HG03159 (cell line): ENCODE measurements around the gene LIMCH1.

Experiments used
- ATAC-seq: cut with Tn5 transposase; IDR thresholded peaks from one replicate; pipeline ENCODE4 v1.9.1; 2021; ENCODE audit warnings: mild to moderate bottlenecking, moderate library complexity; ENCODE audit not compliant: unreplicated experiment

LIMCH1 gene

DNA sequence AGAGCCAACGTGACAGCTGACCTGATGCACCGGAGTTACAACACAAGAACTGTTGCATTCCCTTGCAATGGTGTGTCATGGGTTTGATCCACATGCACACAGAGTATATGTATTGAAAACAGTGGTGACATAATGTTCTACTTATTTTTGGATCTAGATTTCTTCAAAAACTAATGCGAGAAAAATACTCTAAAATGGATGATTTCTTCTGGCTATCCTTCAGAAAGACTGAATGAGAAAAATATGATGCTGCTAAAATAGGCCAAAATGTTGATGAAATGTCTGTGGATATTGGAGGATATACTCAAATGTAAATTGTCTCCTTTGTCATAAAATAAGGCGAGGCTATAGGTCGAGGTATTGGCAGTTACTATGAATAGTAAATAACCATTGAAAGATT is 30.4 kb downstream of the LIMCH1 start:
- no peak for ATAC-seq

- no peak for ATAC-seq
These were observed 32.0 kb downstream of the LIMCH1 start for GRCh38 chr4:41569961-41570360.

GRCh38 chr4:41571422-41571821 is 33.5 kb downstream of the LIMCH1 start:
- no peak for ATAC-seq

DNA sequence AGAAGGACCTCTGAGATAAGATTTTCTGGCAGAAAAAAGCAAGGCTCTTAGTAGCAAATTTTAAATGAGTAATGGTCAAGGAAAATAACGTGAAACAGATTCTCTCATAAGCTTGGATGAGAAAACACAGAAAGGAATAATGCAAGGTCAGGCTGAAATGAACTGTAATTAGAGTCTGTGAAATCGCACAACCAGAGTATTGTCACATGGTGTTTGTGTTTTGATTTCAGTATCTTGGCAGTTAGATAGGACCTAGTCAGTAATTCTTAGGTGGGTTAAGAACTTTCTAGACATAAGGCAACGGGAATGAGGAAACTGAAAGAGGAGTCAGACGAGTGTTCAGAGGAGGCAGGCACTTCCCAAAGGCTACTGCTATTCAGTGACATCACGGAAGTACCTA is 34.6 kb downstream of the LIMCH1 start:
- no peak for ATAC-seq

DNA sequence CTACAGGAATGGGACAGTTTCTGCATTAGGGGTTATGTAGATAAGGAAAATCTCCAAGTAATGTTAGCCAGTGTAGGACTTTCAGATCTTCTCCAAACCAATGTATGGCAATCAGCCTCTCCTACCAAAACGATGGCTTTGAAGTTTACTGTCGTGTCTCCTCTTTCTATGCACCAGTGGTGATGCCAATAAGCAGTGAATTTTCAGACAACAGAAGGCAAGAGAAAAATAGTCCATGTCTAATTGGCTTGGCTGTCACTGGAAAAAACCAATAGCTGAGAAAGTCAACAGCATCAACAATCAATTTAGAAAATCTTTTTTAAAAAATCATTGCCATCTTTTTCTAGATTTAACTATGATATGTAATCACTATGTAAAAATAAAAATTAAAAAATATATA is 35.0 kb downstream of the LIMCH1 start:
- ATAC-seq, result no peak

DNA sequence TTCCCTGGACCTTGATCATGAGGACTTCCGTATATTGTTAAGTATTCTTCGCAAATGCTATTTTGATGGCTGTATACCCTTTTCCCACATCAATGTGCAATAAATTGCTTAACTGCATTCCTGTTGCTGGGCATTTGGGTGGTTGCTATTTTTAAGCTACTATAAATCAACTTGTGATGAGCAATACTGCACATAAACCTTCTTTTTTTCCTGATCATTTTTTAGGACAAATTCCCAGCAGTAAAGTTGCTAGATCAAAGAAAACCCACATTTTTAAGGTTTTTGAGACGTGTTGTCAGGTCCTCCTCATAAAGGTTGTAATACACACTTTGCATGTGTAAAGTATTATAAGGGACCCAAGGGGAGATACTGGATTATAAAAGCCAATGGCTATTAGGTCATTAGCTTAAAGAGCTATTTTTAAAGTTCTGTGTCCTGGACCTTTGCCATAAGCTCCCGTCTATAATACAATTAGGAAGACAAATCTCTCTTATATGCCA is 35.6 kb downstream of the LIMCH1 start:
- no peak for ATAC-seq

GRCh38 chr4:41575207-41575606 is 37.2 kb downstream of the LIMCH1 start:
- ATAC-seq, result no peak

DNA sequence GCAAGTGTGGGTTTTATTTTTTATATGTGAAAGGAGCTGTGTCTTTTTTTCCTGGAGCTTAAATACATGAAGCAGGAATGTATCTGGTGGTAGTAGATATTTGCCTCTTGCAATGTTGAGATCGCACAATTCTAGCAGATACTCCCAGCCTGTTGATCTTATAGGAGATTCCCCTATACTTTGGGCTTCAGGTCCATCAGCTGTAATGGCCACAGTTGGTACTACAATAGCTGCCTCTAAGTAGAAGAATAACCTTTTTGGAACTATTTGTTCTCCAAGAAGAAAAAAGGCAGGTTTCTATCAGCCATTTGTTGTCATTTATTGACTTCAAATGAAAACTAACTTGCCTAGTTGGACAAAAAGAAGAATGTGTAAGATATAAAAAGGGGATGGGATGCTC is 37.7 kb downstream of the LIMCH1 start:
- no peak for ATAC-seq

DNA sequence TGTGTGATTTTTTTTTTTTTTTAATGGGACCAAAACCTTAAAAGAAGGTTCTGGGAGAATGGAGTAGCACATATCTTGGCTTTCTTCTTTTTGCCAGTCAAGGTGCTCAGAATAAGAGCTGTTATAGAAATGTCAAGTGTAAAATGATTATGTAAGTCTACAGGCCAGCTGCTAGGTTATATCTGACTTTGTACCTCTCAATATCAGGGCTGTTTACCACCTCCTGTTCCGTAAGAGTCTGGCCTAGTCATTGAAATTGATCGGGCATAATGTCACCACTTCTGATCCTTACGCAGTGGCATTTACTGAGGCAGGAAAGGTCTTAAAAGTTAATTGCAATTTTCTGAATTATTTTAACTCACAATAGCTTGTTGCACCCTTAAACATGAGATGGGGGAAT is 41.1 kb downstream of the LIMCH1 start:
- no peak for ATAC-seq

DNA sequence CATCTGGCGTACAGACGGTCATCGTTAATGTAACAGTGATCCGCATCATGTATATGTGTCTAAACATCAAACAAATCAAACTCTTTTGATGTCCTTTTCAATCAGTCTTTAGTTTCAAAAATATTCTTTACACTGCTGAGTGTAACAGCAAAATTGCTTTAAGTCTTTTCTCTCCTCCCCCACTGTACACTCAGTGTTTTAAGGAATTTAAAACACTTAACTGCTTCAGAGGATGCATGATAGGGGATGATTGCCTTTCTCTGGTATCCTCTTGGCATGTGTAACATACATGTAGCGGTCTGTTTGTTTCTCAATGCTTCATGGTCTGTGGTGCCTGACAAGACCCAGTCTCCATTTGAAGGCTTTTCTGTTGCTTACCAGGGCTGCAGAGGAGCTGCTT is 41.6 kb downstream of the LIMCH1 start:
- ATAC-seq, result no peak

DNA sequence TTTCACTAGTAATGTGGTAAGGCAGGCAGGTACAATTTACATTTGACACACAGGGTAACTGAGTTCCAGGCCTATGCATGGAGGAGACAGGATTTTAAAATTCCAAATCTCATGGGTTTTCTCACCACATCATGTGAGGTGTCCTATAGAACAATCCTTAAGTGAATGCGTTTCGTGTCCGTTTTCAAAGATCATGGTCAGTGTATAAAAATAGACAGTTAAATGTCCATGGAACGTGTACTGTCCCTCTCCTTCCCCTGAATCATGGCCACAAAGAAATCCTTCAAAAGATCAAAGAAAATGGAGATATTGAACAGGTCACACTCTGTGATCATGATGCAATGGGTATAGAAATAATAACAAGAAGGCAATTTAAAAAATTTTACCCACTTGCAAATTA is 42.0 kb downstream of the LIMCH1 start:
- no peak for ATAC-seq

GRCh38 chr4:41586675-41587225 is 48.8 kb downstream of the LIMCH1 start:
- ATAC-seq, result no peak

- no peak for ATAC-seq
These were observed 49.3 kb downstream of the LIMCH1 start for GRCh38 chr4:41587286-41587685.

DNA sequence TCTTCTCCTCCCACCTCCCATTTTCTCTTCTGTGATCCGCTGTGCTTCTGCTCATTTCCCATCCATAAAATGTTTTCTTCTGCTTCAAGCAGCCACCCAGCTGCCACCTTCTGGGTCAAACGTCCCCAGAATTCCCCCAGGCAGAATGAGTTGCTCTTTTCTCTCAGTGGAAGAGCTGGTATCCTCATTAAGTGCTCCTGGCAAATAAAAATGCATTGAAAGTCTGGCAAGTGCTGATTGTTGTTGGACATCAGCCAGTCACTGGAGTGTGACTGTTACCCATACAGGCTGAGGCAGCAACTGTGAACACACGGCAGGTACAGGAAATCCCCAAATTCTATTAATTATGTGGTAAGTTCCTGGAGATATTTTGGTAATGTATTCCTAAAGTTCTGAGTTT is 52.6 kb downstream of the LIMCH1 start:
- ATAC-seq, result no peak

DNA sequence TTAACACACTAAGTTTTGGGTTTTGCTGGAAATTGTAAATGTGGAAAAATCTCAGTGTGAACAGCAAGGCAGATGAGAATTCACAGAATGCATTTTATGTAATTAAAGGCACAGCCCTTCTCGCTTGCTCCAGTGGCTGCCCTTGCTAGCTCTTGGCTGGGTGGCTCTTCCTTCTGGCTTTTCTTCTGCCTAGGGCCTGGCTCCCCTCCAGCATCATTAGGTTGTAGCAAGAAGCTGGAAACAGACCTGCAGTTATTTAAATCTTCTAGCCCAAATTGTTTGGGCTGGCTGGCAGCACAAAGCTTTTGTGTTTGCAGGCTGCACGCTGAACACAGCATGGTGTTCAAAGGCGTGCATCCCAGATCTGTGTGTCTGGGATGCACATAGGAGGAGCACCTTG is 56.5 kb downstream of the LIMCH1 start:
- ATAC-seq, result no peak

GRCh38 chr4:41597494-41597893 is 59.5 kb downstream of the LIMCH1 start:
- ATAC-seq, result no peak

DNA sequence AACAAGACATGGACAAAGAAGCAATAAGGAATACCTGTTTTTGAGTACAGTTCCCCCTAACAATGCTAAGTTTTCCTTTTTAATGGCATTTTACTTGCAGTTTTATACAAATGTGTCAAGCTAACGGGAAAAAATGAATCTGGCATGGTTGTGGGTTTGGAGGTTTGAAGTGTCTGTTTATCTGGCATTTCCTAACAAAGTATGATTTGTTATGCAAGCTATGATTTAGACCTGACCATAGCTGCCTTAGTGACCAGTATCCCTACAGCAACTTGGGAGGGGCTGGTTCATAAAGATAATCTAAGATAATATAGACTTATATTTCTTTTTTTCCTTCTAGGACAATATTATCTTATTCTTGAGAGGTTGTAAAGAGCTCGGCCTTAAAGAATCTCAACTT is 60.6 kb downstream of the LIMCH1 start:
- no peak for ATAC-seq

- ATAC-seq, result no peak
These were observed 61.3 kb downstream of the LIMCH1 start for GRCh38 chr4:41599192-41599786.

GRCh38 chr4:41600243-41600912 is 62.4 kb downstream of the LIMCH1 start:
- no peak for ATAC-seq

- no peak for ATAC-seq
These were observed 63.1 kb downstream of the LIMCH1 start for GRCh38 chr4:41601025-41601424.

- no peak for ATAC-seq
These were observed 64.2 kb downstream of the LIMCH1 start for GRCh38 chr4:41602113-41602512.

DNA sequence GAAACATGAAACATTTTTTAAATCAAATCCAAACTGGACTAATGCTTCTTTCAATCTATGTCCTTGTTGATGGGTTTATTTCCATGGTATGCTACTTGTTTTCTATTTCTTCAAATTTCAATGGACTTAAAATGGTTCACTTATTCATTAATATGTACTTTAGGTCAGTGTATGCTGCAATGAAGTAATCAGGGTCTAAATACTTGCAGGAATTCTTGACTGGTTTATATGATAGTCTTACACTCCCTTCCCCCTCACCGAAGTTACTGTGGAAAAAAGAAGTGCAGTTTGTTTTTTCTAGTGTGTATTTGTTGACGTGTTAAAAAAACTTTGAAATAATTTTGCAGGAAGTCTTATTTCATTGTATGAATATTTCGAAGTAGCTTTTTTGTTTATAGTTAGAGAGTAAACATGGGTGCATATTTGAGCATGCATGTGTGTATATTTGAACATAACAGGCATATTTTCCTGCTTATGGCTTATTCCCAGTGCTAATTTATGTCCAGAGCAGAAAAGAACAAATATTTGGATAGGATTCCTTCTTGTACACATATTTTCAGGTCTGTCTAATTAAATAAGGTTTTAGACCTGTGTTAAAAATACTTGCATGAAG is 65.0 kb downstream of the LIMCH1 start:
- ATAC-seq, result no peak
